Measurements from ENCODE around the gene MAP2K5.

GRCh38 chr15:67813104-67813634 is 270.7 kb downstream of the MAP2K5 start:
- TF ChIP-seq CTCF (conservative IDR thresholded peaks at IDR 0.05 in 1 of 2, IDR thresholded peaks at IDR 0.05 in 1 of 2; ENCODE audit: extremely low read depth in 1 of 2, insufficient read depth in 1 of 2, low read depth in 1 of 2, low read length in 2 of 2) (no peak), EZH2 (IDR thresholded peaks at IDR 0.05; ENCODE audit: borderline replicate concordance, low read length) (no peak)
